Gastroesophageal sphincter (tissue), 3 donors: ENCODE results near the gene OR2D3.

ENCODE experiments used
- POLR2A ChIP-seq, 2 donors: fragments of 450-650 bp; IDR thresholded peaks; one replicate each; pipeline ENCODE4 v1.6.1; 2017; ENCODE audit warnings: antibody characterized with exemption in 2 of 2, mild to moderate bottlenecking in 2 of 2, moderate library complexity in 1 of 2
- TF ChIP-seq, protein P1 (sequence below), 4 experiments: fragments of 200-600 bp in 2 of 4; fragments of 450-650 bp in 2 of 4; sonication (generic) in 1 of 4; IDR thresholded peaks; one replicate each; pipeline ENCODE4 v1.5.1; 2017 to 2019; ENCODE audit warnings: antibody characterized with exemption in 4 of 4, mild to moderate bottlenecking in 2 of 4, moderate library complexity in 2 of 4

DNA sequence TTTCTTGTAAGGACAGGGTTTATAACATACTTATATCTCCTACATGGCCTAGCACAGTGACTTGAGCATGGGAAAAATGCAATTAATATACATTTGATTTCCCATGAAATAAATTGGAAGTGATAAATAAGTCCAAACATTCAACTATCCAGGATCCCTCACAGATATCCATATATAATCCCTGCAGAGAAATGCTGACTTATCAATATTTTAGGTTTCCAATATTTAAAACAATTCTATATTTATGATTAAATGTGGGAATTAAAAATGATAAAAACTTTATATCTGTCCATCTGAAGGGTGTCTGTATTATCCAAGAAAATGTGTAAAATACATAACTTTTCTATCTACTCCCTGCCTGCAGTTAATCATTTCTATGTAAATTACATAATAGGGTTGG is 38.1 kb upstream of the OR2D3 start:
- TF ChIP-seq, protein P1, sequence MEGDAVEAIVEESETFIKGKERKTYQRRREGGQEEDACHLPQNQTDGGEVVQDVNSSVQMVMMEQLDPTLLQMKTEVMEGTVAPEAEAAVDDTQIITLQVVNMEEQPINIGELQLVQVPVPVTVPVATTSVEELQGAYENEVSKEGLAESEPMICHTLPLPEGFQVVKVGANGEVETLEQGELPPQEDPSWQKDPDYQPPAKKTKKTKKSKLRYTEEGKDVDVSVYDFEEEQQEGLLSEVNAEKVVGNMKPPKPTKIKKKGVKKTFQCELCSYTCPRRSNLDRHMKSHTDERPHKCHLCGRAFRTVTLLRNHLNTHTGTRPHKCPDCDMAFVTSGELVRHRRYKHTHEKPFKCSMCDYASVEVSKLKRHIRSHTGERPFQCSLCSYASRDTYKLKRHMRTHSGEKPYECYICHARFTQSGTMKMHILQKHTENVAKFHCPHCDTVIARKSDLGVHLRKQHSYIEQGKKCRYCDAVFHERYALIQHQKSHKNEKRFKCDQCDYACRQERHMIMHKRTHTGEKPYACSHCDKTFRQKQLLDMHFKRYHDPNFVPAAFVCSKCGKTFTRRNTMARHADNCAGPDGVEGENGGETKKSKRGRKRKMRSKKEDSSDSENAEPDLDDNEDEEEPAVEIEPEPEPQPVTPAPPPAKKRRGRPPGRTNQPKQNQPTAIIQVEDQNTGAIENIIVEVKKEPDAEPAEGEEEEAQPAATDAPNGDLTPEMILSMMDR (IDR thresholded peaks at IDR 0.05) = no peak
- no peak for TF ChIP-seq POLR2A (IDR thresholded peaks at IDR 0.05)
